Activated T-helper 2 cell treated with anti-CD3 and anti-CD28 coated beads, Interferon-gamma antibody, Interleukin-2, Interleukin-4, amounts not matched to agents 10 μg/mL and 5 μg/mL and 100 μg/mL, durations not matched to agents 14 hours and 24 hours and 36 hours (primary cell): ENCODE measurements around the gene TMBIM4. TPM values are rescaled to one million over a fixed set of nuclear protein-coding genes. Genes with fewer than 3 reads are reported as not detected.
"Not testable (repeated sequence)": the region's sequence is repeated elsewhere in the genome, so short reads cannot be mapped to it uniquely, and the experiment has no call there.

Experiments
- DNase-seq: peaks from one replicate; pipeline ENCODE4 v3.0.0; 2021; ENCODE audit warnings: low spot score
- H3K27ac Mint-ChIP-seq: one replicate; pipeline ENCODE4 v1.8.0; 2021; ENCODE audit warnings: mixed read lengths
- H3K27me3 Mint-ChIP-seq: one replicate; pipeline ENCODE4 v1.8.0; 2021; ENCODE audit warnings: low read depth, mixed read lengths
- H3K36me3 Mint-ChIP-seq: one replicate; pipeline ENCODE4 v1.8.0; 2021; ENCODE audit warnings: low read depth, mixed read lengths
- H3K4me1 Mint-ChIP-seq: one replicate; pipeline ENCODE4 v1.8.0; 2021; ENCODE audit warnings: low read depth, mixed read lengths
- H3K4me3 Mint-ChIP-seq: one replicate; pipeline ENCODE4 v1.8.0; 2021; ENCODE audit warnings: low read depth, mild to moderate bottlenecking, moderate library complexity, mixed read lengths
- H3K9me3 Mint-ChIP-seq: one replicate; pipeline ENCODE4 v1.8.0; 2021; ENCODE audit warnings: mixed read lengths
- intact Hi-C: fragments of 100-400 bp; cut with micrococcal nuclease; formaldehyde crosslinking; loops from one replicate; pipeline ENCODE4 v1.15.1; 2023
- total RNA-seq: library from RNA; stranded (reverse); gene quantifications from 2 replicates; pipeline ENCODE4 v1.2.3, GENCODE V29; 2022

The TMBIM4 gene
- total RNA-seq, 1 donor from 2014 or later: 62.4 TPM

- intact Hi-C loops: no loop called here
- no peak for DNase-seq
- peaks cover 41% of the 10 kb centered on the region for H3K27me3 Mint-ChIP-seq
These were observed 24.3 kb upstream of the TMBIM4 start for GRCh38 chr12:66194122-66194521.

GRCh38 chr12:66191547-66192126, 21.8 kb upstream of the TMBIM4 start:
- no peak for DNase-seq
- Mint-ChIP-seq H3K9me3 (no peaks in the 10 kb centered on the region), H3K4me3 (no peak overlapping the region), H3K27ac (no peak overlapping the region), H3K27me3 (peaks cover 48% of the 10 kb centered on the region), H3K4me1 (peaks cover 5% of the 10 kb centered on the region), H3K36me3 (no peaks in the 10 kb centered on the region)
- intact Hi-C loops: no loop called here

More at GRCh38 chr12:66194122-66194521, 24.3 kb upstream of the TMBIM4 start:
- Mint-ChIP-seq H3K4me3 (no peak overlapping the region), H3K27ac (no peak overlapping the region), H3K36me3 (peaks cover 2% of the 10 kb centered on the region), H3K9me3 (no peaks in the 10 kb centered on the region), H3K4me1 (peaks cover 3% of the 10 kb centered on the region)

GRCh38 chr12:66190519-66191370, 20.9 kb upstream of the TMBIM4 start:
- Mint-ChIP-seq H3K4me1 (peaks cover 5% of the 10 kb centered on the region), H3K4me3 (peak overlapping the region; percentile 9), H3K27ac (no peak overlapping the region), H3K9me3 (no peaks in the 10 kb centered on the region), H3K27me3 (peaks cover 52% of the 10 kb centered on the region), H3K36me3 (no peaks in the 10 kb centered on the region)
- intact Hi-C loops: no loop called here
- no peak for DNase-seq

GRCh38 chr12:66189889-66190288, 20.1 kb upstream of the TMBIM4 start:
- H3K27ac Mint-ChIP-seq: no peak overlapping the region
- H3K27me3 Mint-ChIP-seq: peaks cover 50% of the 10 kb centered on the region
- no peak overlapping the region for H3K4me3 Mint-ChIP-seq
- H3K4me1 Mint-ChIP-seq: peaks cover 5% of the 10 kb centered on the region
- DNase-seq: no peak
- H3K9me3 Mint-ChIP-seq: peaks cover under 1% of the 10 kb centered on the region
- intact Hi-C loops: no loop called here
- no peaks in the 10 kb centered on the region for H3K36me3 Mint-ChIP-seq

DNA sequence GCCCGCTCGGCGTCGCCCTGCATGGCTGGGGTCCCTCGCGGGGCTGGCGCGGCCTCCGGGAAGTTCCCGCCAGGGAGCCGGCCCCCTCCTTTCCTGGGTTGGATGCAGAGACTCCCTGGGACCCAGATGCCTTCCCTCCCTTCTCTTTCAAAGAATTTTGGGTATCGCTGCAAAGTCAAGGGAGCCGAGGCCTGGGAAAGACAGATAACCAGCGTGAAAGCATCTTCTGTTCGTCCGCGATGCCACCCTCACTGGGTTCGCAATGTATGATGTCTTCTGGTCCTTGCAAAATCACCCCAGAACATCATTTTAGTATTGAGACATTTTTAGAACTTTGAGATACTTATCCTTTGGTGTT, 19.7 kb upstream of the TMBIM4 start:
- H3K36me3 Mint-ChIP-seq: no peaks in the 10 kb centered on the region
- intact Hi-C loops: no loop called here
- no peak for DNase-seq
- peaks cover 4% of the 10 kb centered on the region for H3K9me3 Mint-ChIP-seq
- H3K27ac Mint-ChIP-seq: no peak overlapping the region
- H3K4me3 Mint-ChIP-seq: peak overlapping the region; percentile 26
- peaks cover 5% of the 10 kb centered on the region for H3K4me1 Mint-ChIP-seq
- H3K27me3 Mint-ChIP-seq: peaks cover 51% of the 10 kb centered on the region

DNA sequence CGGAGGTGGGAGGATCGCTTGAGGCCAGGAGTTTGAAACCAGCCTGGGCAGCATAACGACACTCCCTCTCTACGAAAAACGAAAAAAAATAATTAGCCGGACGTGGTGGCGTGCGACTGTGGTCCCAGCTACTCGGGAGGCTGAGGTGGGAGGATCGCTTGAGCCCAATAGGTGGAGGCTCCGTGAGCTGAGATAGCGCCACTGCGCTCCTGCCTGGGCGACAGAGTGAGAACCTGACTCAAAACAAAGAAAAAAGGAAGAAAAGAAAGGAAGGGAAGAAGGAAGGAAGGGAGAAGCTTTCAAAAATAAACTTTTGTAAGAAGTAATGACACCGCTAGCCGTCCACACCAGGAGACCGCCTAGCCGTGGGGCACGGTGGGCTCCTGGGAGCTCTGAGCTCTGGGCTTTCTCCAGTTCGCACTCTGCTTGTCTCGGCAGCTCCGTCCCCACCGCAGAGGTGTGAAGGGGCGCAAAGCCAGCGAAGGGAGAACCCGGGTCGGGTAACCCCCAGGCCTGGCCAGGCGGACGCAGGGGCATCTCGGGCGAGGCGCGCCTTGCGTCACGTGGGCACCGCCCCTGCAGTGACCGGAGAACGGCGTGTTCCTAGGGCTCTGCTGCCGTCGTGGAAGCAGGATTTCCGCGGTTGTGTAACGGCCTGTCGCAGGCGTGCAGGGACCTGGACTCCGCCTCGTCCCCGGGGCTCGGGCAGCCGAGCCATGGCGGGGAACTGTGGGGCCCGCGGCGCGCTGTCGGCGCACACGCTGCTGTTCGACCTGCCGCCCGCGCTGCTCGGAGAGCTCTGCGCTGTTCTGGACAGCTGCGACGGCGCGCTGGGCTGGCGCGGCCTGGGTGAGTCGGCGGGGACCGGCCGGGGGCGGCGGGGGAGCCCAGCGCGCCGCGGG, 19.0 kb upstream of the TMBIM4 start, which contains the start of gene IRAK3:
Gene IRAK3 (plus strand): TSS at position 631 of the 902 bp plus-strand sequence. CDS start 86 bp downstream, at position 717.
- peaks cover 51% of the 10 kb centered on the region for H3K27me3 Mint-ChIP-seq
- intact Hi-C loops: no loop called here
- no peaks in the 10 kb centered on the region for H3K36me3 Mint-ChIP-seq
- DNase-seq: peak; percentile 35
- peaks cover 7% of the 10 kb centered on the region for H3K9me3 Mint-ChIP-seq
- peaks cover 5% of the 10 kb centered on the region for H3K4me1 Mint-ChIP-seq
- no peak within 1 kb of the TSS for H3K27ac Mint-ChIP-seq
- peak within 1 kb of the TSS; percentile 71 for H3K4me3 Mint-ChIP-seq

GRCh38 chr12:66187821-66188220, 18.0 kb upstream of the TMBIM4 start:
- Mint-ChIP-seq H3K27me3 (peaks cover 54% of the 10 kb centered on the region), H3K4me3 (peak overlapping the region; percentile 71), H3K36me3 (no peaks in the 10 kb centered on the region), H3K9me3 (peaks cover 7% of the 10 kb centered on the region), H3K27ac (no peak overlapping the region), H3K4me1 (peaks cover 5% of the 10 kb centered on the region)
- no peak for DNase-seq
- intact Hi-C loops: no loop called here

DNA sequence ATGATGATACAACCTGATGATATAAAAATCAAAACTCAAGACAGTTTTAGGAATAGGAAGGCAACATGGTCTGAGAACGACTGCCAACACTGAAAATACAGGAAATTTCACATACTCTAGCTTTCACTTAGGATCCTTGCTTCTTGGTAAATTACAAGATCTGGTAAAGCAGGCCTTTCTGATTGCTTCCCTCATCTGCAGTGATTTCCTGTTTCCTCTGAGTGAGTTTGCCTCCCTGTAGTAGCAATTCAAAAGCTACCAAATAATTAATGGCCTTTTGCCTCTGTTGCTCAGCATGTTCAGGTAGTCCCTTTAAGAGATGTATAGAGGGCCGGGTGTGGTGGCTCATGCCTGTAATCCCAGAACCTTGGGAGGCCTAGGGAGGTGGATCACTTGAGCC, 17.2 kb upstream of the TMBIM4 start:
- DNase-seq: no peak
- peaks cover 61% of the 10 kb centered on the region for H3K27me3 Mint-ChIP-seq
- no peaks in the 10 kb centered on the region for H3K36me3 Mint-ChIP-seq
- peaks cover 7% of the 10 kb centered on the region for H3K9me3 Mint-ChIP-seq
- no peak overlapping the region for H3K27ac Mint-ChIP-seq
- no peak overlapping the region for H3K4me3 Mint-ChIP-seq
- peaks cover 5% of the 10 kb centered on the region for H3K4me1 Mint-ChIP-seq
- intact Hi-C loops: no loop called here

DNA sequence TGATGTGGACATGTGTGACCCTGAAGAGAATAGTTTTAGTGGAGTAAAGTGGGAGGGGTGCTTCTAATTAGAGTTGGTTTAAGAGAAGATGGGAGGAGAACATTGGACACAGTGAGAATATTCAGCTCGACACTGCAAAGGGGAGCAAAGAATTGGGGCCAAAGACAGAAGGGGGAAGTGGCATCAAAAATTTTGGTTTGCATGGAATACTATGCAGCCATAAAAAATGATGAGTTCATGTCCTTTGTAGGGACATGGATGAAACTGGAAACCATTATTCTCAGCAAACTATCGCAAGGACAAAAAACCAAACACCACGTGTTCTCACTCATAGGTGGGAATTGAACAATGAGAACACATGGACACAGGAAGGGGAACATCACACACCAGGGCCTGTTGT, 15.0 kb upstream of the TMBIM4 start:
- H3K27ac Mint-ChIP-seq, H3K4me3 Mint-ChIP-seq, H3K9me3 Mint-ChIP-seq, intact Hi-C loops, H3K4me1 Mint-ChIP-seq, DNase-seq, H3K36me3 Mint-ChIP-seq: not testable (repeated sequence)
- H3K27me3 Mint-ChIP-seq: peaks cover 44% of the 10 kb centered on the region

DNA sequence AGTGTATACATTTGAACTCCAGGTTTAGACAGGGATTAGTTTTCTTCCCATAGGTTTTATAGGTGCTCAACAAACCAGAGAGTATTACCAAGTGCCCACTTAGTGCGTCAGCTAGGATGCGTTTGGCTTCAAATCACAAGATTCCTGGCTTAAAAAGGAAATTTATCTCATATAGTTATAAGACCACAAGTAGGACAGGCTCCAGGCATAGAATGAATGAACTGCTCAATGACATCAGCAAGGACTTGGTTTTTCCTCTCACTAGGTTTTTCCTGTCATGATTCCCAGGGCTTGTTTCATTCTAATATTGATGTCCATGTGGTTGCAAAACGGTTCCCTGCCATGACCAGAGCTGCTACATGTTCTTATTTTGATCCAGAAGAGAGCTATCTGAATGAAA, 13.2 kb upstream of the TMBIM4 start:
- DNase-seq: no peak
- H3K9me3 Mint-ChIP-seq: peaks cover 7% of the 10 kb centered on the region
- peaks cover 52% of the 10 kb centered on the region for H3K27me3 Mint-ChIP-seq
- no peak overlapping the region for H3K27ac Mint-ChIP-seq
- no peak overlapping the region for H3K4me3 Mint-ChIP-seq
- H3K4me1 Mint-ChIP-seq: peaks cover 3% of the 10 kb centered on the region
- intact Hi-C loops: no loop called here
- no peaks in the 10 kb centered on the region for H3K36me3 Mint-ChIP-seq

- intact Hi-C loops: no loop called here
- no peak for DNase-seq
- no peaks in the 10 kb centered on the region for H3K9me3 Mint-ChIP-seq
- H3K4me1 Mint-ChIP-seq: no peaks in the 10 kb centered on the region
- H3K36me3 Mint-ChIP-seq: no peaks in the 10 kb centered on the region
- no peak overlapping the region for H3K4me3 Mint-ChIP-seq
- H3K27ac Mint-ChIP-seq: no peak overlapping the region
- H3K27me3 Mint-ChIP-seq: peaks cover 30% of the 10 kb centered on the region
These were observed 6.5 kb upstream of the TMBIM4 start for GRCh38 chr12:66176105-66176900.
